HG02588 (cell line): ENCODE data around the gene MOCS2.

Experiments used
- ATAC-seq: cut with Tn5 transposase; IDR thresholded peaks from one replicate; pipeline ENCODE4 v1.9.1; 2021; ENCODE audit warnings: mild to moderate bottlenecking, moderate library complexity; ENCODE audit not compliant: unreplicated experiment

The MOCS2 gene

DNA sequence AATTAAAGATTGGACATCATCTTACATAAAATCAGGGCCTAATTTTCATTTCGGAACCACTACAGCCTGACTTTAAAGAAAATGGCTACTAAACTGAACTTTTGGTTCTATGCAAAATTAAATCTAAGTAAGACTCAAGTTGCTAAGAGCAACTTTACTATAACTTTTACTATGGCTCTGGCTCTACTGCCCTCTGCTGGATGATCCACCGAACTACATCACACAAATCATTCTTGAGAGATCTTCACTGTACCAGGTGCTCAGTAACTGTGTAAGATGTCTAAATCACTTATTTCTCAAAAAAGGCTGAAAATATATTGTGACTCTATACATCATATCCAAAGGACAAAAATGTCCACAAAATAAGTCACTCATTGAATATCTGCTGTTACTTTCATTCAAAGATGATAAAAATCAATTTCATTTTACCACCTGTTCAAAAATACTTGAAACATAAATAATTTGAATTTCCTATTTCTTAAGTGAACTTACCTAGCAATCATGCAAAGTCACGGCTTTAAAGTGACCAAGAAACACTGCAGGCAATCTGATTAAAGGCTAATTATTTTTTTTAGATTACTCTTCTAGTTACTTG lies 13.5 kb downstream of the MOCS2 start:
- peak; percentile 81 for ATAC-seq

DNA sequence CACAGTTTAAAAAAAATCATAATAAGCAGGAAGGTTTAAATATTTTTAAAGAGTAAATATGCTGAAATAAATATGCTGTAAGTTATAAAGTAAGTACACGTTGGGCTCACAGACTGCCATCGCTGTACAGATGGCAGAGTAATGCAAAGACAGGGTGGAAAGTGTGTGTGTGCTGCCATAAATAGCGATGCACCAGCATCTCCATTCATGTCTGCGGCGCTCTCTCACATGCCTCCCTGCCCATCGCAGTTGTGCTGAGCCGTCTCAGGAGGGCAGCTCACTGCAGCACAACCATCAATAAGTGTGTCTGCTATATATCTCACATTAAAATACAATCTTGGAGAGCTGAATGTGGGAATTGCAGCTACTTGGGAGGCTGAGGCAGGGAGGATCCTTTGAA lies 14.3 kb downstream of the MOCS2 start:
- ATAC-seq, result no peak

GRCh38 chr5:53092242-53092641 lies 17.3 kb downstream of the MOCS2 start:
- ATAC-seq, result no peak

GRCh38 chr5:53091289-53091688 lies 18.3 kb downstream of the MOCS2 start:
- no peak for ATAC-seq

GRCh38 chr5:53090229-53090628 lies 19.3 kb downstream of the MOCS2 start:
- no peak for ATAC-seq

GRCh38 chr5:53089481-53089991 lies 20.0 kb downstream of the MOCS2 start:
- ATAC-seq, result no peak

DNA sequence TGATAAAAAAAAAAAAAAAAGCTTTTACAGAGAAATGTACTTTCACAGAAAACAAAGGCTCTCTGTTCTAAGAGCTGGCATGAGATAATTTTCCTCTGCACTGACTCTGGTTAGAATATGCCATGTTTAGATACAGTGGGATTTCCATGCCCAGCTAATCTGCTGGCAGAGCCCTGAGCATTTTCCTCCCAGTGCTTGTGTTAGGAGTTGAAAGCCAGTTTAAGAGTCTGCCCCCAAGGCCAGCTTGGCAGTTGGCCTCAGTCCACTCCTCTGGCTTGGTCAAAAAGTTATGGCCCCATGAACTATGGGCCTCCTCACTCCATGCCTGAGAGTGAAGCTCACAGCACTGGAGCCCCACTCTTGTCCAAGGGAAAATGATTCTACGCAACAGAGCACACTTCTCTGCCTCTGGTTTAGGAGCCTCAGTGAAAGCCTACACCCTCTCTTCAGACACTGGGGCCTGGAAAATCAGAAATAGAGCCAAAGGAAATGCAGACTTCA lies 21.9 kb downstream of the MOCS2 start:
- no peak for ATAC-seq

GRCh38 chr5:53087171-53087570 lies 22.4 kb downstream of the MOCS2 start:
- ATAC-seq, result no peak

DNA sequence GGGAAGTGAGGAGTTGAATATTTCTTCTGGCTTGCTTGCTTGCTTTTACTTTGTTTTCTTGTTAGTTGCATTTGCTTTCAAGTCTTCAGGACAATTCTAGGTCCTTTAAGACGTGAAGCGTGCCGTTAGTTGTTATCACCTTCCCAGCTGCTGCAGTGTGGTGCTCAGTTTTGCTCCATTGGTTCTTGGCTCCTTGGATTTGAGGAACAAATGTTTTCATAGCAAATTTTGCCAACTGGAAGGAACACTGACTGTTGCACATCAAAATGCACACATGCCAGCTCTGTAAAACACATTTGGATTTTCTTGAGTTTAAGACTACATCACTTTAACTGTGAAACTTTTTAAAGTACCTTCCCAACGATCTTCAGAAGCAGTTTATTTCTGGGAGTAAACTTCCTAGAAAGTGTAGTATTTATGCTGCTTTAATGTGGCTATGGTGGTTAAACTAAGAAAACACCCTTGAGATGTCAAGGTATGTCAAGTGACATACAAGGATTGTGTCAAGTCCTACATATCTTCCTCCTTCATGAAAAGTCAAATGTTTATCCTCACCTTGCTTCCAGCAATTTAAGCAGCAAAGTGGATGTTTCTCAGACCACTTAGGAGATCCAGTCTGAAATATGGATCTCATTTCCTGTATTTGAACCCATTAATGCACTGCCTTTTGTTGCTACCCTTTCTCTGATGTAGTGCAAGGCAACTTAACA lies 24.9 kb downstream of the MOCS2 start:
- no peak for ATAC-seq

DNA sequence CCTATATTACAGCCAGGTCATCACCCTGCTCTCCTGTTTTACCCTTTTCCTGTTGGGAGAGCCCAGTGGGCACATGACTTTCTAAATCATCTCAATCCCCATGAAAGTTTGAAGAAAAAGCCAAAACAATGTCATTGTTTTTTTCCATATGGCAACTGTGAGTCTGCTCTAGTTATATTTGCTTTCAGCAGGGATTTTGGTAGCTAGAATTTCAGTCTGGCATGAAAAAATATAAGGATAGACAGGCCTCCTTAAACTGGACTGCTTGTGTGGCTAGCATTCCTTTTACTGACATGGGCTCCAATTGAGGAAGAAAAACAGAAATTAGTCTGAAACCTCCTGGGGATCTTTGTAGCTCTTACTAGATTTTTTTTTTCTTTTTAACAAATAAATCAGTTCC lies 25.6 kb downstream of the MOCS2 start:
- ATAC-seq, result no peak

DNA sequence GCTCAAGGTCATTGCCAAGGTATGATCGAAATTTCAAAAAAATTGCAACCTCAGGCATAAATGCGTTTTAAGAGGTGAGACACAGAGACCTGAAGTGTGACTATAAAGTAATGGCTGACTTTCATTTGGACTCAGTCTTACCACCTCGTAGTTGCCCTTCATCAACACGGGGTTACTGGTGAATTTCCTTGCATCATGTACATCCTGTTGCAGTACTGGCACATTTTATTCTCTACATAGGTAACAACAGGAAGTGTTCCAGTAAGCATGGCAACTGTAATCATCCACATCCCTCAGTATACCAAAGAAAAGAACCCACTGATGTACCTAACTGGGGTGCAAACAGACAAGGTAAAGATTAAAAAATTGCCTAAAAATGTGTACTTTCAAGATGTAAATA lies 29.3 kb downstream of the MOCS2 start:
- ATAC-seq, result no peak

DNA sequence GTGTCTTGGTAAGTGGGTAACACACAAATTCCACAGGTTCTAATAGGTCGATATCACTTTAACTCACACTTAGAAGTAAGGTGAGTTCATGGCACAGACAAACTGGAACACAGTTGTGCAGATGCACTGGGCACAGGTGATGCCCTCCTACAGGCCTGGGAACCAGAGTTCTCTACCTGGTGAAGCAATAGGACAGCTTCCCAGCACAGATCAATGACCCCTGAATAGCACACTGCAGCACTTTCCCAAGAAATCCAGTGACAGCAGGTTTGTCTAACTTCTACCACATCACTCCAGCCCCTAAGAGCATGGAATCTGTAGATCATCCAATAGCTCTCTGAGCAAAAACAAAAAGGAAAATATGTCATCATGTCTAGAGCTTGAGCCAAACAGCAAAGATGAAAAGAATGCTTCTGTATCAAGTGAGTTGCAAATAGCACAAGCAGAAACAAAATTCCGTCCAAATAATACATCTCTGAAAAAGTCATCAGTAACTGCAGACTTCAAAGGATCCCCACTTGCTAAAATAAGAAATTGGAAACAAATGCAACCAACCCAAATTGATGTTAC lies 33.5 kb downstream of the MOCS2 start:
- ATAC-seq, result no peak

- ATAC-seq, result no peak
Observed at GRCh38 chr5:53073348-53073747, 36.2 kb downstream of the MOCS2 start.

DNA sequence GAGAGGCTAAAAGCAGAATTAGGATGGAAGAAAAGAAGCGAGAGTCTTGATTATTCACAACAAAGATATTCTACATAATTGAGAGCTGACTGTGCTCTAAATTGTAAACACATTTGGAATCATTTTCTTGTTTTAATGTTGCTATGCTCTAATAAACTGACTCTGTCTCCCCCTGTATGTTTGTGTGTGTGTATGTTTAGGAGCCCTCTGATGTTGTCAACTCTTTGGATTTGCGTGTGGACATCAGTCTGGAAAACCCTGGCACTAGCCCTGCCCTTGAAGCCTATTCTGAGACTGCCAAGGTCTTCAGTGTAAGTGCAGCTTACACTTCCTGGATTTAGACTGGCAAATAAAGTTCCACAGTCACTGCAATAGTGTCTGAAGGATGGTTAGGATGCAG lies 37.8 kb downstream of the MOCS2 start:
- no peak for ATAC-seq

GRCh38 chr5:53071298-53071697 lies 38.3 kb downstream of the MOCS2 start:
- ATAC-seq, result no peak

DNA sequence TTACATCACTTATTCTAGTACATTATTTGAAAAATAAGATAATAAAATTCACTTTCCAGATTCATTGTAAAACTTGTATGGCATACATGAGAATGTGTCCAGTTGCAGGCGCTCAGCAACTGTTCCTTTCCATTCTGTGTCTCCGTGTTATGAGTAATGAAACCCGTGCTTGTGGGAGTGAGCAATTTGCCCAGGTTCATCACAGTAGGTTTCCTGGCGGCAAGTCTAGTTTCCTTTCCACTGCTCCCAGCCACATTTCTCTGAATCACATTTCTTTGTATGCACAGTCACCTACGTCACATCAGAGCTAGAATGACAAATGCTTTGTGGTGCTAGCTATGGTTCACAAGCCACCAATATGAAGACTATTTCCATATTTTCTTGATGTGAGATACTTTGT lies 39.9 kb downstream of the MOCS2 start:
- ATAC-seq, result no peak

GRCh38 chr5:53068291-53068836 lies 41.2 kb downstream of the MOCS2 start:
- no peak for ATAC-seq

DNA sequence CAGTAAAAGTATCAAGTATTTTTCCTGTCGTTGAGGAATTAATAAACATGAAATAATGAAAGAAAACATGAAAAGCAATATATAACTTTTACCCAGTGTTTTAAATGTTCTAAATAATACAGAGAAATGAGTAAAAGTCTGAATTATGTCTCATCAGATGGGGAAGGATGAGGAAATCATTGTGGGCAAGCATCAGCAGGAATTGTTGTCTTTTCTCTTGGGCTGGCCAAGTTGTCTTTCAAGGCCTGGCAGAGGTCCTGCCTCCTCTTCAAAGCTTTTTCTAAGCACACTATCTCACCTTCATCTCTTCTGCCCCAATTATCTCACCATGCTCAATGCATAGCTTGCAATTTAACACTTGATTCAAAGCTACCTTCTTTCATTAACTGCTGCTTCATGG lies 41.9 kb downstream of the MOCS2 start:
- ATAC-seq, result no peak

GRCh38 chr5:53066088-53066487 lies 43.5 kb downstream of the MOCS2 start:
- no peak for ATAC-seq

DNA sequence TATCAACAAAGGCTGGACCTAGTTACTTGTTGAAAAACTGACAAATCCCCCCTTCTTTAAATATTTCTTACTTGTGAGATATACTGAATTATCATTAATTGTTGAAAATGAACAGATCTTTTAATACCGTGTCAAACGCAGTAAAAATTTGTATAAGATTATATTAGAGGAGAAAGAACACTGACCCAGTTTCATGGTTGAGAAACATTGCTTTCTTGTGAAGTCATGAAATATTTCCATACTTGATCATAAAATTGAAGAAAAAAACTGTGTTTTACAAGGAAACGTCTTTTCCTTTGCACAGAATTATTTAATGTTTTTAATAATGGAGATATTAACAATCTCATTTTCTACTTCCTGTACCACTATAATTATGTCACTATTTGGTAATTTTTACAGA lies 45.8 kb downstream of the MOCS2 start:
- no peak for ATAC-seq

GRCh38 chr5:53063176-53063575 lies 46.4 kb downstream of the MOCS2 start:
- ATAC-seq, result no peak

DNA sequence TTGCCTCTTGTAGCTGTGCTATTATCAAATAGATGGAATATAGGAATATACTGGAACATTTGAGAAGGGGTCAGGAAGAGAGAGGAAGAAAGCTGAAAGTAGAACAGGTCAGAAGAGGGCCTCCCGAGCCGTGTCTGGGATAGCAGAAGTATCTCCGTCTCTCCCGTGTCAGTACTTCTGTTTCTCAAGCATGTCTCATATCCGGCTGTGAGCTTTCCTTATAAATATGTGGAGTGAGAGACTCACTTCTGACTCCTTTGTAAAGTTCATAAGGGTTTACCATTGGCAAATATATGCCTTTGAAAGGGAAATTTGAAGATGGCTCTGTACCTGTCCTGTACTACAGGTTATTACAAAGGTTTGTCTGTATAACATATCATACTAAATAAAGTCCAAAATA lies 50.3 kb downstream of the MOCS2 start:
- ATAC-seq, result no peak
